BE2C (cell line): ENCODE results near the gene POLE.

Source experiments
- DNase-seq: peaks from one replicate; pipeline ENCODE4 v3.0.0-alpha.2; 2020
- H3K27me3 ChIP-seq: fragments of 250-450 bp; sonication (Bioruptor Pico); 2 replicates; pipeline ENCODE4 v1.5.1; 2020; ENCODE audit warnings: mild to moderate bottlenecking
- H3K36me3 ChIP-seq: fragments of 250-450 bp; sonication (Bioruptor Pico); 2 replicates; pipeline ENCODE4 v1.5.1; 2020; ENCODE audit warnings: mild to moderate bottlenecking
- H3K4me1 ChIP-seq: fragments of 250-450 bp; sonication (Bioruptor Pico); 2 replicates; pipeline ENCODE4 v1.5.1; 2020
- H3K4me3 ChIP-seq: 2 replicates; pipeline ENCODE4 v1.5.1; 2011; ENCODE audit warnings: low read depth, low read length
- H3K9me3 ChIP-seq: fragments of 250-450 bp; sonication (Bioruptor Pico); 2 replicates; pipeline ENCODE4 v1.5.1; 2020
- TF ChIP-seq, protein P1 (sequence below): IDR thresholded peaks from 2 replicates; pipeline ENCODE4 v1.5.1; 2012; ENCODE audit warnings: mild to moderate bottlenecking, low read depth, low read length

The POLE gene

DNA sequence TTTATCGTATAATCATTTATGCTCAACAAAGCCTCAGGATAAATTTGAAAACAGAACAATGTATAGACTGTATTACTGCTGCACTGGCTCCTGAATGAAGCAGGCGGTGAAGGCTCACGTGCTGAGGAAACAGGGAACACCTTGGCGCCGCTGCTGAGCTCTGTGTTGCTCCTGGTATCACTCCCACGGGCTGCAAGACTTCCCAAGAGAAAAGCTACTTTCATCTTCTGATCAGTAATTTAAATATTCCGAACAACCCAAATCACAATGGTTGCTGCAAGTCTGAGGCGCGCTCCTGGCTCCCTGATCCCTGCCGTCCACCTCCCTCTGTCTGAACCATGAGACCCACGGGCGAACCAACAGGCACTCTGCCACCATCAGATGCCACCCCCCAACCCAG is 39.2 kb upstream of the POLE start:
- H3K36me3 ChIP-seq = peaks cover 90% of the 10 kb centered on the region
- TF ChIP-seq, protein P1, sequence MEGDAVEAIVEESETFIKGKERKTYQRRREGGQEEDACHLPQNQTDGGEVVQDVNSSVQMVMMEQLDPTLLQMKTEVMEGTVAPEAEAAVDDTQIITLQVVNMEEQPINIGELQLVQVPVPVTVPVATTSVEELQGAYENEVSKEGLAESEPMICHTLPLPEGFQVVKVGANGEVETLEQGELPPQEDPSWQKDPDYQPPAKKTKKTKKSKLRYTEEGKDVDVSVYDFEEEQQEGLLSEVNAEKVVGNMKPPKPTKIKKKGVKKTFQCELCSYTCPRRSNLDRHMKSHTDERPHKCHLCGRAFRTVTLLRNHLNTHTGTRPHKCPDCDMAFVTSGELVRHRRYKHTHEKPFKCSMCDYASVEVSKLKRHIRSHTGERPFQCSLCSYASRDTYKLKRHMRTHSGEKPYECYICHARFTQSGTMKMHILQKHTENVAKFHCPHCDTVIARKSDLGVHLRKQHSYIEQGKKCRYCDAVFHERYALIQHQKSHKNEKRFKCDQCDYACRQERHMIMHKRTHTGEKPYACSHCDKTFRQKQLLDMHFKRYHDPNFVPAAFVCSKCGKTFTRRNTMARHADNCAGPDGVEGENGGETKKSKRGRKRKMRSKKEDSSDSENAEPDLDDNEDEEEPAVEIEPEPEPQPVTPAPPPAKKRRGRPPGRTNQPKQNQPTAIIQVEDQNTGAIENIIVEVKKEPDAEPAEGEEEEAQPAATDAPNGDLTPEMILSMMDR = no peak
- no peak for DNase-seq

DNA sequence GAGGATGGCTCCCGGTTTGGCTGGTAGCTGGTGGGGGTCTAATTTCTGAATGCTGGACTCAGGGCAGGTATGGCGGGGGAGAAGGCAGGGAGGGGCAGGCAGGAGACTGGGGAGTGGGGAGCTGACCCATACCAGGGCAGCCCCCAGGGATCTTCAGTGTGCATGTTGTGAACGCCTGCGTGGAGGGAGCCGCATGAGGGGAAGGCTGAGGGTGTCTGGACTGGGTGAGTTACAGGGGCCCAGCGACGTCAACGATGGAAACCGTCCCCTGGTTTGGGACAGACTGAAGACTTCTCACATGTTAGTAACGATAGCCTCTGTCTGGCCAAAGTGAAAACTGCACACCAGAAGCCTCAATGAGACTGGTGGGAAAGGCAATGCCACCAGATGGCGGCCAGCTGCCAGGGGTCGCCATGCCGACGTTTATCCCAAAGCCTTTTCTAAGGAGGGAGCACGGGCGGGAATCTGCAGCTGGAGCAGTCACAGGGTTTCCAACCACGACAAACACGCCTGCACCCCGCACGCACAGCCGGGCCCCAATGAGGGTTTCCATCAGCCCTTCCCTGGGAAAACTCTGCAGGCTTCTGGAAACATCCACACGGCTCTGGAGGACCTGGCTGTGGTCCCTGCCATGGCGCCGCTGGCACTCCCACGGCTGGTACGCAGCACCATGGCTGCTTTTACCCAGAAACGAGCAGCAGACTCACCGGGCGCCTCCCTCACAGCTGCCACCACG is 37.5 kb upstream of the POLE start:
- no peak overlapping the region for H3K4me3 ChIP-seq
- H3K27me3 ChIP-seq = no peaks in the 10 kb centered on the region
- H3K9me3 ChIP-seq = no peaks in the 10 kb centered on the region
- no peaks in the 10 kb centered on the region for H3K4me1 ChIP-seq
- DNase-seq = no peak
- TF ChIP-seq, protein P1 = no peak
- H3K36me3 ChIP-seq = peaks cover 90% of the 10 kb centered on the region

More for the DNA sequence above, 39.2 kb upstream of the POLE start:
- Histone ChIP-seq H3K9me3 (no peaks in the 10 kb centered on the region), H3K4me3 (no peak overlapping the region), H3K27me3 (no peaks in the 10 kb centered on the region), H3K4me1 (no peaks in the 10 kb centered on the region)

DNA sequence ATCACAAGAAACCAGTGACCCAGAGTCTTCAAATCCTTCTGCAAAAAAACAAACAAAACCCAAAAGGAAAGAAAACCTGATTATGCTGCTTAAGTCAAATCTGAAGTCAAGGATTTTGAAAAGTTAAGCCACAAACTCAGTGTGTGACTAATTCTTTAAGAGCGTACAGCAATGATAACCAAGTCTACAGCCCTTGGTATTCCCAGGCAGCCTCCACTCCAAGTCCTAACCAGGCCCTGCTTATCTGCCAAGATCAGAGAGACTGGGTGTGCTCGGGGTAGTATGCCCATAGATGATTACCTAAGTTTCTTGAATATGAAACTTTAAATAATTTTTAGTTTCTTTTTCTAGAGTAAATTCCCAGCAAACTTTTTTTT is 36.6 kb upstream of the POLE start:
- no peaks in the 10 kb centered on the region for H3K9me3 ChIP-seq
- no peaks in the 10 kb centered on the region for H3K4me1 ChIP-seq
- H3K36me3 ChIP-seq = peaks cover 94% of the 10 kb centered on the region
- no peak overlapping the region for H3K4me3 ChIP-seq
- TF ChIP-seq, protein P1 = no peak
- H3K27me3 ChIP-seq = no peaks in the 10 kb centered on the region
- DNase-seq = no peak

DNA sequence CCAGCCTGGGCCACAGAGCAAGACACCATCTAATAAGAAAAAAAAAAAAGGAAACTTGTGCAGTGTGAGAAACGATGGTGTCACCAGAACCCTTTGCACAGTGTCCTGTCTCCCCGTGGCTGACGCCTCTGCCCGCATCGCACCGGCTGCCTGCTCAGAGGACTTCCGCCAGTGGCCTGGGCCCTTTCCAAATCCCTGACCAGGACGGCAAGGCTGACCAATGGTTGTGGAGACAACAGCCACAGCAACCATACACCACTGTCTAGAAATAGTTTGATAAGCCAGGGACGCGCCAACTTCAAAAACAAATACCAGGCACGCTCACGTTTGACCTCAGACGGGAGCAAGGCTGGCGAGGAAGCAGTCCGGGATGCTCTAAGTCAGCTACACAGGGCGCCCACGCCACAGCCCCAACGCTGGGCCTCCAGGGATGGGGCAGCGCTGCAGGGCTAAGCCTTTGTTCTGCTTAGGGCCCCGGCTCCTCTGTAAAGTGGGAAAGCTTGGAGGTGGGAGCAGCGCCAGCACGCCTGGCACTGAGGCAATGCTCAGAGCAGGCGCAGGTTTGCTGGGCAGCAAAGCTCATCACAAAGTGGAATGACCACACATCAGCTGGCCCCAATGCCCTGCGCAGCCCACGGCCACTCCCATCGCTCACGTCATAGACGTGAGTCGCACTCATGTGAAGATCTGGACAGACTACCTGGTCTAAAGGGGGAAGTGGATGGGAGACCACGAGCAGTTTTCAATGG is 36.0 kb upstream of the POLE start:
- TF ChIP-seq, protein P1 = no peak
- DNase-seq = no peak
- peaks cover 91% of the 10 kb centered on the region for H3K36me3 ChIP-seq

DNA sequence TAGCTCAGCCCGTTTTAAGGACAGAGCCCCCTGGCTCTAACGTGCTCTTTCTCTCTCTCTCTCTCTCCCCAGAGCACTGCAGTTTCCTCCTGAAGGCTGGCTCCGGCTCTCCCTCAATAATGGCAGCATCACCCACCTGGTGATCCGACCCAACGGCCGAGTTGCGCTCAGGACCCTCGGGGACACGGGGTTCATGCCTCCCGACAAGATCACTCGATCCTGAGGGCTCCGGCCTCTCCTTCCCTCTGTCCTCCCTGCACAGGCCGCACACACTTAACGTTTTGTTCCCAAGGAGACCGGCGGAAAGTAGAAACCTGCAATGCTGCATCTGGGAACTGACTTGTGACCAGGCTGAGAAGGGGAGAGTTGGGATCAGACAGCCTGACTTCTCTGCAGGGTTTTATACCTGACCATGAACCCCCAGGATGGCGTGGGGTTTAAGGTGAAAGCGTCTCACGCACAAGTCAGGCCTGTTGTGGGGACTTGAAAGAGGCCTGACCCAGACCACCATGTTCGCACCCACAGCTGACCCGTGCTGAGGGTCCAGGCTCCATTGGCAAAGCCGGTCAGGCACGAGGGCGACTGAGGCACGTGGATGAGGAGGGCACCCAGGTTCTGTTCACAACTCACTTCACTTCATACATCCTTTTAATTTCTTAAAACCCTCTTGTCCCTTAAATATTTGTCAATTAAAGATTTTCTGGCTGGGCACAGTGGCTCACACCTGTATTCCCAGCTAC is 33.6 kb upstream of the POLE start:
- TF ChIP-seq, protein P1 = no peak
- no peak for DNase-seq
- Histone ChIP-seq H3K36me3 (peaks cover 90% of the 10 kb centered on the region), H3K4me1 (no peaks in the 10 kb centered on the region), H3K4me3 (no peak overlapping the region), H3K9me3 (no peaks in the 10 kb centered on the region), H3K27me3 (no peaks in the 10 kb centered on the region)

More for the DNA sequence above, 36.0 kb upstream of the POLE start:
- H3K4me1 ChIP-seq = no peaks in the 10 kb centered on the region
- H3K27me3 ChIP-seq = no peaks in the 10 kb centered on the region
- no peak overlapping the region for H3K4me3 ChIP-seq
- H3K9me3 ChIP-seq = no peaks in the 10 kb centered on the region
